ENCODE results near the gene ASF1A. TPM values are rescaled to one million over a fixed set of nuclear protein-coding genes. Genes with fewer than 3 reads are reported as not detected.

ASF1A gene
- total RNA-seq, 5 donors from 2014 or later (not counting 1 experiment from before 2014, with no cell fraction given), result 16.8 to 49.6 (median 42.5) TPM

GRCh38 chr6:118894425-118895260 lies 691 bp downstream of the ASF1A start:
- CTCF ChIA-PET, result interaction anchor here (0.5 to 4.5 kb wide), 9 partner anchors 12 to 329 kb away, joined by 3 to 30 read pairs (median 4); no protein-coding TSS in a partner anchor
- Mint-ChIP-seq H3K9me3 (no peaks in the 10 kb centered on the region), H3K4me1 (peaks cover 61 to 65% (median 65%) of the 10 kb centered on the region in 3 donors), H3K36me3 (peaks cover 16% of the 10 kb centered on the region), H3K4me3 (peak overlapping the region; percentile 91 to 96 (median 94)), H3K27ac (peak overlapping the region; percentile 94 to 100), H3K27me3 (no peaks in the 10 kb centered on the region)
- peak; percentile 42 to 49 (median 46) for ATAC-seq (replicated peaks in 1 of 4)
- Histone ChIP-seq H3K4me3 (ENCODE audit: control insufficient read depth in 1 of 2, extremely low read depth in 1 of 2, low read length in 1 of 2) (peak overlapping the region; percentile 89 to 94), H3K27me3 (replicated peaks in 1 of 2; ENCODE audit: control insufficient read depth in 2 of 2, extremely low read depth in 1 of 2, insufficient read depth in 2 of 2, low read length in 1 of 2) (no peaks in the 10 kb centered on the region), H3K27ac (ENCODE audit: low read length) (peak overlapping the region; percentile 78), H3K4me1 (ENCODE audit: control insufficient read depth in 1 of 2, extremely low read depth in 1 of 2, insufficient read depth in 2 of 2, low read length in 2 of 2) (peaks cover 41 to 47% of the 10 kb centered on the region in 2 experiments), H3K36me3 (ENCODE audit: control insufficient read depth in 2 of 2, extremely low read depth in 1 of 2, insufficient read depth in 1 of 2, low read length in 1 of 2) (peaks cover 0 to 10% of the 10 kb centered on the region in 2 donors), H3K9me3 (no peaks in the 10 kb centered on the region)
- POLR2A ChIA-PET, result interaction anchor here in 1 of 2 donors (0.6 to 3.6 kb wide), 4 partner anchors 10 to 328 kb away, joined by 3 to 17 read pairs (median 5); partner anchors contain the start of gene CEP85L
- DNase-seq, result peak; percentile 39 to 77 (median 60)
- under 1% methylated on average over 85 of the region's 102 CpGs for whole genome bisulfite sequencing (ENCODE audit: insufficient coverage)

GRCh38 chr6:118895261-118895560 lies 1.3 kb downstream of the ASF1A start:
- Mint-ChIP-seq H3K27ac (peak overlapping the region; percentile 91), H3K4me1 (peaks cover 61 to 65% (median 65%) of the 10 kb centered on the region in 3 donors), H3K9me3 (no peaks in the 10 kb centered on the region), H3K36me3 (peaks cover 20% of the 10 kb centered on the region), H3K27me3 (no peaks in the 10 kb centered on the region), H3K4me3 (peak overlapping the region; percentile 91 to 96 (median 94))
- Histone ChIP-seq H3K9me3 (no peaks in the 10 kb centered on the region), H3K36me3 (ENCODE audit: control insufficient read depth in 2 of 2, extremely low read depth in 1 of 2, insufficient read depth in 1 of 2, low read length in 1 of 2) (peaks cover 0 to 10% of the 10 kb centered on the region in 2 donors), H3K4me1 (ENCODE audit: control insufficient read depth in 1 of 2, extremely low read depth in 1 of 2, insufficient read depth in 2 of 2, low read length in 2 of 2) (peaks cover 42 to 49% of the 10 kb centered on the region in 2 experiments), H3K4me3 (ENCODE audit: control insufficient read depth in 1 of 2, extremely low read depth in 1 of 2, low read length in 1 of 2) (peak overlapping the region; percentile 89 to 94), H3K27me3 (replicated peaks in 1 of 2; ENCODE audit: control insufficient read depth in 2 of 2, extremely low read depth in 1 of 2, insufficient read depth in 2 of 2, low read length in 1 of 2) (no peaks in the 10 kb centered on the region), H3K27ac (ENCODE audit: low read length) (peak overlapping the region; percentile 78)
- no peak for ATAC-seq (replicated peaks in 1 of 4)
- DNase-seq, result no peak
- ChIA-PET POLR2A (interaction anchor here (0.7 to 3.6 kb wide), 4 partner anchors 9 to 244 kb away, joined by 3 to 17 read pairs (median 5); partner anchors contain the start of gene CEP85L (in 1 of the 2)), CTCF (interaction anchor here (0.7 to 4.5 kb wide), 5 partner anchors 12 to 330 kb away, joined by 3 to 30 read pairs (median 4); no protein-coding TSS in a partner anchor)
- WGBS (ENCODE audit: insufficient coverage), result no CpG with 5 or more reads among the region's 11 CpGs

DNA sequence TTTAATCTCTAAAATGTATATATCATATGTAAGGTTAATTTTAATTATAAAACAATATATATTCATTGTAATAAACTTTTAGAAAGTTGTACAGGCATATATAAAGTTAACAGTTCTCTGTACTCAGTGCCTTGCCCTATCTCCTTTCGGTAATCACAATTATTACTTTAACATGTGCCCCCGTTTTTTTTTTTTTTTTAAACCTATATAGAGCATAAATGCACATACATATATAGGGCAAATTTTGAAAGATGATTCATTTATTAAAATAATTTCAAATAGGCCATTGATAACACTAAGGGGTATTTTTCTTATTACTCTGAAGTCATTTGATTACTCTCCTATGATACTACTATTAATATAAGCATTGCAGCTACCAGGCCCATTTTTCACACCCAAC lies 1.9 kb downstream of the ASF1A start:
- H3K27me3 ChIP-seq (replicated peaks in 1 of 2; ENCODE audit: control insufficient read depth in 2 of 2, extremely low read depth in 1 of 2, insufficient read depth in 2 of 2, low read length in 1 of 2), result no peaks in the 10 kb centered on the region
- no peaks in the 10 kb centered on the region for H3K9me3 ChIP-seq
- ChIA-PET POLR2A (interaction anchor here (0.7 to 3.6 kb wide), 5 partner anchors 9 to 1204 kb away, joined by 3 to 17 read pairs (median 3); no protein-coding TSS in a partner anchor), CTCF (interaction anchor here (0.7 to 4.5 kb wide), 15 partner anchors 9 to 331 kb away, joined by 3 to 30 read pairs (median 3); no protein-coding TSS in a partner anchor)
- H3K36me3 Mint-ChIP-seq, result peaks cover 26% of the 10 kb centered on the region
- H3K27ac ChIP-seq (ENCODE audit: low read length), result peak overlapping the region; percentile 34
- DNase-seq, result no peak
- H3K27me3 Mint-ChIP-seq, result no peaks in the 10 kb centered on the region
- peaks cover 44 to 54% of the 10 kb centered on the region in 2 experiments for H3K4me1 ChIP-seq (ENCODE audit: control insufficient read depth in 1 of 2, extremely low read depth in 1 of 2, insufficient read depth in 2 of 2, low read length in 2 of 2)
- H3K4me1 Mint-ChIP-seq, result peaks cover 63 to 67% (median 66%) of the 10 kb centered on the region in 3 donors
- H3K4me3 Mint-ChIP-seq, result peak overlapping the region; percentile 75 to 94 (median 76)
- peaks cover 0 to 11% of the 10 kb centered on the region in 2 donors for H3K36me3 ChIP-seq (ENCODE audit: control insufficient read depth in 2 of 2, extremely low read depth in 1 of 2, insufficient read depth in 1 of 2, low read length in 1 of 2)
- H3K4me3 ChIP-seq (ENCODE audit: control insufficient read depth in 1 of 2, extremely low read depth in 1 of 2, low read length in 1 of 2), result peak overlapping the region in 1 of 2 donors; percentile 8
- no peak for ATAC-seq (replicated peaks in 1 of 4)
- peak overlapping the region; percentile 80 to 87 for H3K27ac Mint-ChIP-seq
- H3K9me3 Mint-ChIP-seq, result no peaks in the 10 kb centered on the region
- WGBS (ENCODE audit: insufficient coverage), result no CpG with 5 or more reads among the region's 2 CpGs

DNA sequence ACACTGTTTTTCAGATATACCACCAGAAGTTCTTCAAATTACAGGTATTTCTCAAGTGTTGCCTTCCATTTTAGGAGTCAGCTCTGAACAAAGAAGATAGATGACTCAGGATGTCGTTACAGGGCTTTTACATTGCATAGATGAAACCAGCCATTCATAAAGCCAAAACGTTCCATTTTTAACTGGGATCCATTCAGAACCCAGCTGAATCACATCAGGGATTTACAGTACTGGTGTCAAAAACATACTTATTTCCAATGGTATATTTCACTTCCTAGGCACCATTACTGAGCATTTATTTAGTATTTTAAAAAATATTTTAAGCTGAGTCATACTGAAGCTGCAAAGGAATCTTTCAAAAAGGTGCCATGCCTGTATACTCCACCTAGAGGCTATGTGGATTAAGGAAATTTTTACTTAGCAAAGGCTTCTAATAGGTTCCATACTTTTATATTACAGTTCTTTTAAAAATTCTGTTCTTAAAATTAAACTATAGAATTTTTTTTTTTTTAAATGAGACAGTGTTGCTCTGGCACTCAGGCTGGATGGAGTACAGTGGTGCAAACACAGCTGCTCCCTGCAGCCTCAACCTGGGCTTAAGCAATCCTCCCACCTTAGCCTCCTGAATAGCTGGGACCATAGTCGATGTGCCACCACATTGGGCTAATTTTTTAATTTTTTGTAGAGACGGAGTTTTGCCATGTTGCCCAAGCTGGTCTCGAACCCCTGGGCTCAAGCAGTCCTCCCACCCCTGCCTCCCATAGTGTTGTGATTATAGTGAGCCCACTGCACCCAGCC lies 2.6 kb downstream of the ASF1A start:
- ChIA-PET CTCF (interaction anchor here (0.6 to 4.5 kb wide), 20 partner anchors 8 to 365 kb away, joined by 3 to 30 read pairs (median 3); no protein-coding TSS in a partner anchor), POLR2A (interaction anchor here (0.7 to 3.6 kb wide), 7 partner anchors 8 to 1205 kb away, joined by 3 to 17 read pairs (median 6); no protein-coding TSS in a partner anchor)
- Mint-ChIP-seq H3K27ac (peak overlapping the region; percentile 80 to 87), H3K9me3 (no peaks in the 10 kb centered on the region), H3K4me3 (peak overlapping the region; percentile 75 to 94 (median 76)), H3K36me3 (peaks cover 33% of the 10 kb centered on the region), H3K27me3 (no peaks in the 10 kb centered on the region), H3K4me1 (peaks cover 63 to 67% (median 66%) of the 10 kb centered on the region in 3 donors)
- Histone ChIP-seq H3K27me3 (replicated peaks in 1 of 2; ENCODE audit: control insufficient read depth in 2 of 2, extremely low read depth in 1 of 2, insufficient read depth in 2 of 2, low read length in 1 of 2) (no peaks in the 10 kb centered on the region), H3K4me3 (ENCODE audit: control insufficient read depth in 1 of 2, extremely low read depth in 1 of 2, low read length in 1 of 2) (peak overlapping the region in 1 of 2 donors; percentile 8), H3K9me3 (no peaks in the 10 kb centered on the region), H3K27ac (ENCODE audit: low read length) (peak overlapping the region; percentile 34), H3K4me1 (ENCODE audit: control insufficient read depth in 1 of 2, extremely low read depth in 1 of 2, insufficient read depth in 2 of 2, low read length in 2 of 2) (peaks cover 37 to 47% of the 10 kb centered on the region in 2 experiments), H3K36me3 (ENCODE audit: control insufficient read depth in 2 of 2, extremely low read depth in 1 of 2, insufficient read depth in 1 of 2, low read length in 1 of 2) (peaks cover 0 to 17% of the 10 kb centered on the region in 2 donors)
- no peak for ATAC-seq (replicated peaks in 1 of 4)
- WGBS (ENCODE audit: insufficient coverage), result 10% methylated on average over 2 of the region's 5 CpGs
- peak in 2 of 35 experiments; percentile 13 to 50 for DNase-seq

DNA sequence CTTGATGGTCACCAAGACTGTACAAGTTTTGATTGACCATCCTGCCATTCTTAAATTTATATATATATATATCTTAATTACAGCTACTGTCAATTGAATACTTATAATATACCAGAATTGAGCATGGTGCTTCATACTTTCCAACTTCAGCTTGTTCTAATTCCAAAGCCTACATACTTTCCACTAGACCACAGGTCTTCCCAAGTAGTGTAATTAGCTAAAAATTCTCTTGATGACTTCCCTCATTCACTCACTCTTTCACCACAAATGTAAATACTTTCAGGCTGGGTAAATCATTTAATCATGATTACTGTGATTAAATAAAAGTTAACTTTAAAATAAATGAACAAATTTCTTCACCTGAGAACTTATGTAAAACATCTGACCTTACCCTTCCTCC lies 3.4 kb downstream of the ASF1A start:
- Histone ChIP-seq H3K4me1 (ENCODE audit: control insufficient read depth in 1 of 2, extremely low read depth in 1 of 2, insufficient read depth in 2 of 2, low read length in 2 of 2) (peaks cover 31 to 38% of the 10 kb centered on the region in 2 experiments), H3K4me3 (ENCODE audit: control insufficient read depth in 1 of 2, extremely low read depth in 1 of 2, low read length in 1 of 2) (no peak overlapping the region), H3K27ac (ENCODE audit: low read length) (no peak overlapping the region), H3K9me3 (no peaks in the 10 kb centered on the region), H3K36me3 (ENCODE audit: control insufficient read depth in 2 of 2, extremely low read depth in 1 of 2, insufficient read depth in 1 of 2, low read length in 1 of 2) (peaks cover 0 to 22% of the 10 kb centered on the region in 2 donors), H3K27me3 (replicated peaks in 1 of 2; ENCODE audit: control insufficient read depth in 2 of 2, extremely low read depth in 1 of 2, insufficient read depth in 2 of 2, low read length in 1 of 2) (no peaks in the 10 kb centered on the region)
- CTCF ChIA-PET, result interaction anchor here (0.8 to 3.7 kb wide), 9 partner anchors 10 to 365 kb away, joined by 3 to 19 read pairs (median 4); no protein-coding TSS in a partner anchor
- POLR2A ChIA-PET, result interaction anchor here (0.5 to 1.6 kb wide), 7 partner anchors 13 to 192 kb away, joined by 3 to 8 read pairs (median 3); no protein-coding TSS in a partner anchor
- H3K27me3 Mint-ChIP-seq, result no peaks in the 10 kb centered on the region
- no peaks in the 10 kb centered on the region for H3K9me3 Mint-ChIP-seq
- DNase-seq, result no peak
- peaks cover 63 to 67% (median 66%) of the 10 kb centered on the region in 3 donors for H3K4me1 Mint-ChIP-seq
- H3K27ac Mint-ChIP-seq, result peak overlapping the region in 1 of 2 donors; percentile 59
- peak overlapping the region; percentile 24 to 54 (median 36) for H3K4me3 Mint-ChIP-seq
- no peak for ATAC-seq (replicated peaks in 1 of 4)
- peaks cover 39% of the 10 kb centered on the region for H3K36me3 Mint-ChIP-seq

Data from T-cell (primary cell).